Activated CD4-positive, alpha-beta T cell treated with anti-CD3 and anti-CD28 coated beads, Interleukin-2, amount 10 ng/mL, durations not matched to agents 24 days and 14 days (primary cell): ENCODE results near the gene MIA. TPM values are rescaled to one million over a fixed set of nuclear protein-coding genes. Genes with fewer than 3 reads are reported as not detected.

Experiments
- DNase-seq: peaks from one replicate; pipeline ENCODE4 v3.0.0; 2022
- H3K27ac Mint-ChIP-seq: one replicate; pipeline ENCODE4 v1.8.0; 2022; ENCODE audit warnings: mild to moderate bottlenecking, mixed read lengths
- H3K27me3 Mint-ChIP-seq: one replicate; pipeline ENCODE4 v1.8.0; 2022; ENCODE audit warnings: mixed read lengths
- H3K36me3 Mint-ChIP-seq: one replicate; pipeline ENCODE4 v1.8.0; 2022; ENCODE audit warnings: low read depth, mild to moderate bottlenecking, mixed read lengths
- H3K4me1 Mint-ChIP-seq: one replicate; pipeline ENCODE4 v1.8.0; 2021; ENCODE audit warnings: mixed read lengths
- H3K4me3 Mint-ChIP-seq: one replicate; pipeline ENCODE4 v1.8.0; 2022; ENCODE audit warnings: mild to moderate bottlenecking, moderate library complexity, mixed read lengths
- H3K9me3 Mint-ChIP-seq: one replicate; pipeline ENCODE4 v1.8.0; 2021; ENCODE audit warnings: mixed read lengths
- intact Hi-C: fragments of 100-400 bp; cut with micrococcal nuclease; formaldehyde crosslinking; loops from one replicate; pipeline ENCODE4 v1.15.1; 2023
- total RNA-seq: library from RNA; stranded (reverse); gene quantifications from 2 replicates; pipeline ENCODE4 v1.2.3, GENCODE V29; 2022

MIA gene
- total RNA-seq, 1 donor from 2014 or later = 0.56 TPM

GRCh38 chr19:40742477-40742876 is 32.8 kb upstream of the MIA start:
- Mint-ChIP-seq H3K27ac (no peak overlapping the region), H3K9me3 (no peaks in the 10 kb centered on the region), H3K36me3 (peaks cover 6% of the 10 kb centered on the region), H3K4me3 (no peak overlapping the region), H3K4me1 (no peaks in the 10 kb centered on the region), H3K27me3 (no peaks in the 10 kb centered on the region)
- no peak for DNase-seq
- intact Hi-C loops = no loop called here

GRCh38 chr19:40742886-40743285 is 32.4 kb upstream of the MIA start:
- intact Hi-C loops = no loop called here
- no peak overlapping the region for H3K27ac Mint-ChIP-seq
- no peaks in the 10 kb centered on the region for H3K4me1 Mint-ChIP-seq
- no peak overlapping the region for H3K4me3 Mint-ChIP-seq
- peaks cover 4% of the 10 kb centered on the region for H3K36me3 Mint-ChIP-seq
- no peaks in the 10 kb centered on the region for H3K9me3 Mint-ChIP-seq
- DNase-seq = no peak
- H3K27me3 Mint-ChIP-seq = no peaks in the 10 kb centered on the region

DNA sequence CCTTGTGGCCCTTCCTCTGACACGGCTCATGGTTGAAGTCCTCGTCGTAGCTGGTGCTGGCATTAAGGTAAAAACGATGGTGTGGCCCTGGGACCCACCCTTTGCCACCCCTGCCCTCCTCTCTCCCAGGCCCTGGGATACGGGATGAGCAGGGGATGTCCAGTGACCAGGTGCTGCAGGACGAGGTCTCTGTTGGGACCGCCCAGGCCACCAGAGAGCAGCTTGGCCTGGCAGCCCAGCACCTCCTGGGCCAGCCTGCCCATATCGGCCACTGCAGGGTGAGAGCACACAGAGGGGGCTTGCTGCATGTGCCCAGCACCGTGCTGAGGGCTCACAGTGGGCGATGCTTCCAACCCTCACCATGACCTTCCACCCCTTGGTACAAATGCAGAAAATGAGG is 31.4 kb upstream of the MIA start:
- no peak overlapping the region for H3K27ac Mint-ChIP-seq
- peaks cover 2% of the 10 kb centered on the region for H3K36me3 Mint-ChIP-seq
- no peak overlapping the region for H3K4me3 Mint-ChIP-seq
- H3K4me1 Mint-ChIP-seq = peaks cover 5% of the 10 kb centered on the region
- intact Hi-C loops = no loop called here
- H3K27me3 Mint-ChIP-seq = no peaks in the 10 kb centered on the region
- H3K9me3 Mint-ChIP-seq = no peaks in the 10 kb centered on the region
- DNase-seq = no peak

DNA sequence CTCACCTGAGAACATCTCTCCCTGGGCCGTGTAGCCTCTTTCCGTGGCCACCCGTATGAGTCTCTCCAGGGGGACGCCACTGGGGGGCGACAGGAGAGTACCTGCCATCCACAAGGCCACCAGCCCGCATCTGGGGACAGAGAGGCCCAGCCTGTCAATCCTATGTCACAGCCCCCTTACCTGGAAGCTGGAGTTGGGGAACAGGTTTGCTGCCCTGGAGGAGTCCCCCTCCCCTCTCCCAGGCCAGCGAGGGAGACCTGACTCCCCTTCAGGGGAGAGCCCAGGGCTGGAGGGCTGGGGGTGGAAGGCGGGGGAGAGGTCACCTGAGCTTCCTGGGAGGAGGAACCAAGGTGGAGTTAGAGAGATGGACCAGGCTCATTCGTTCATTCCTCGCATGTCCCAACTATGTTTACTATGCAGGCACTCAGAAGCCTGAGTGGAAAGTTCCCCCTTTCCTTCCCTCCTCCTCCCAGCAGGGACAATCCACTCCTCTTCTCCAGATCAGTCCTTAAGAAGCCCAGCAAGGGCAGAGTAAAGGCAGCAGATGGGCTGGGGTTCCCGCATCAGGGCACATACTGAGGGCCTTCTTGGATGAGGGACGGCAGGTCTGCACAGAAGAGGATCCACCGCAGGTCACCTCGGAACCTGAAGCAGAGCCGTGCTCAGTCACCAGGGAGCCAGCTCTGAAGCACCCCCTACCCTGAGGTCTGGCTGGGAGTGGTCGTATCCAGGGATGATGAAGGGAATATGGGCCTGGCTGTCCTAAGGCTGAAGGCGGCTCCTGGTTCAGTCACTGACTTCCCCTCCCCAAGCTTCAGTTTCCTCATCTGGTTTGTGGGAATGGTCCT is 30.5 kb upstream of the MIA start:
- Mint-ChIP-seq H3K27me3 (no peaks in the 10 kb centered on the region), H3K4me3 (no peak overlapping the region), H3K27ac (no peak overlapping the region), H3K36me3 (no peaks in the 10 kb centered on the region), H3K9me3 (no peaks in the 10 kb centered on the region), H3K4me1 (peaks cover 13% of the 10 kb centered on the region)
- intact Hi-C loops = no loop called here
- DNase-seq = peak; percentile 65

GRCh38 chr19:40745402-40745780 is 29.9 kb upstream of the MIA start:
- intact Hi-C loops = no loop called here
- Mint-ChIP-seq H3K4me3 (no peak overlapping the region), H3K36me3 (peaks cover 1% of the 10 kb centered on the region), H3K4me1 (peaks cover 19% of the 10 kb centered on the region), H3K27ac (no peak overlapping the region), H3K9me3 (no peaks in the 10 kb centered on the region), H3K27me3 (no peaks in the 10 kb centered on the region)
- DNase-seq = no peak

GRCh38 chr19:40747536-40747935 is 27.8 kb upstream of the MIA start:
- intact Hi-C loops = no loop called here
- no peak overlapping the region for H3K27ac Mint-ChIP-seq
- H3K9me3 Mint-ChIP-seq = no peaks in the 10 kb centered on the region
- no peaks in the 10 kb centered on the region for H3K27me3 Mint-ChIP-seq
- no peak for DNase-seq
- no peak overlapping the region for H3K4me3 Mint-ChIP-seq
- peaks cover 19% of the 10 kb centered on the region for H3K36me3 Mint-ChIP-seq
- peaks cover 24% of the 10 kb centered on the region for H3K4me1 Mint-ChIP-seq

DNA sequence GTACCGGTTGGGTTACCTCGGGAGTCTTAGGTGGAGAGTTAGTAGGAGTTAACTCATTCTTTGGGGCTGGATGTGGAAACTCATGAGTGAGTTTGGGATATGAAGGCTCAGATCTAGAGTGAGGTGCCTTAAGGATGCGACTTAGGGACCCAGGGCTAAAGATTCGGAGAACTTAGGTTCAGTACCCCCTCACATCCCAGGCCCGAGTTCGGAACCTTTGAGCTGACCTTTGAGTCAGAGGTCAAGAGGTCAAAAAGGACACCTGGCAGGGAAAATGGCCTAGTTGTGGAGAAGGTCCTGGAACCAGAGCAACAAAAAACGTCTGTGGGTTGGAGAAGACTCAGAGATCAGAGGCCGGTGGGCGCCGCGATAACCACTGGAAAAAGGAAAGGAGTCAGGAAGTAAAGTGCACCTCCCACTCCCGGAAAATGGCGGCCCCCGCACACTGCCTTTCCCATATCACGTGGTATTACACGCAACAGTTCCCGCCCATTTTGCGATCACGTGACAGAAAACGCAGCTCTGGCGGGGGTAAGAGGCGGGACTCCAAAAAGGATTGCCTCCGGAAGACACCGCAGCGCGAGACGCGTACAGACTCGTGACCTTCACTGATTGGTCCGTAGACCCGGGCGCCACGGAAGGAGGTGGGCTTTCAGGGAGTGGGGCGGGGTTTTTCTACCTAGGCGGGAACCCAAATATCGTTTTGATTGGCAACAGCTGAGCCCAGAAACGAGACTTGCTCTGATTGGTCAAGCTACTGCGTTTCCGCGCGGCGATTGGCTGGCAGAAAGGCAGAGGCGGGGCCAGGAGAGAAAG is 25.1 kb upstream of the MIA start, which contains the start of gene ACTMAP:
Gene ACTMAP (minus strand): TSS at position 420 of the 816 bp plus-strand sequence. CDS start 674 bp downstream, outside the sequence.
- DNase-seq = peak; percentile 100
- H3K4me1 Mint-ChIP-seq = peaks cover 37% of the 10 kb centered on the region
- H3K27me3 Mint-ChIP-seq = no peaks in the 10 kb centered on the region
- no peaks in the 10 kb centered on the region for H3K9me3 Mint-ChIP-seq
- H3K36me3 Mint-ChIP-seq = peaks cover 34% of the 10 kb centered on the region
- intact Hi-C loops = loop anchor here (1.0 to 10.0 kb wide), 7 partner anchors 34 to 513 kb away; partner anchors contain the start of genes COQ8B, EGLN2 and SERTAD3
- peak within 1 kb of the TSS; percentile 92 for H3K4me3 Mint-ChIP-seq
- peak within 1 kb of the TSS; percentile 100 for H3K27ac Mint-ChIP-seq

DNA sequence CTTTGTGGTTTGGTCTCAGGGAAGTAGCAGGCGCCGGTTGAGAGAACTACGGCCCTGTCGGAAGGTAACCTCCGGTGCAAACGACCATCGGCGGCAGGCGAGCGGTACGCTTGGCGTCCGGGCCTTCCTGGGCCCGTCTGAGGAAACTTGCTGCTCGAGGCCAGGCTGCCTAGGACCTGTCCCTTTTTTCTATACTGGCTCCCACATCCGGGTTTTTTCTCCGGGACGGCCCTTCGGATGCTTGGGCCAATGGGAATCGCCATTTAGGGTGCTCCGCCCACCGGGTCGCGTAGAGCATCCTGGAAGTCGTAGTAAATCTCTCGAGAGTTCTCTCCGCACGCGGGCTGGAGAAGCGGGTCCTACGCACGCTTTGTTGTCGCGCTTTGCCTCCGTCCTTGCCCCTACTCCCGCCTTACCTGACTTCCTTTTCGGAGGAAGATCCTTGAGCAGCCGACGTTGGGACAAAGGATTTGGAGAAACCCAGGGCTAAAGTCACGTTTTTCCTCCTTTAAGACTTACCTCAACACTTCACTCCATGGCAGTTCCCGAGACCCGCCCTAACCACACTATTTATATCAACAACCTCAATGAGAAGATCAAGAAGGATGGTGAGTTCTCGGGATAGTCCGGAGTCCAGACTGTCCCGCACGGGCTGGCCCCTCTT is 24.3 kb upstream of the MIA start, which contains the start of gene SNRPA:
Gene SNRPA (plus strand): TSS at position 330 of the 664 bp plus-strand sequence. CDS start 206 bp downstream, at position 536.
- intact Hi-C loops = loop anchor here (1.0 to 10.0 kb wide), 9 partner anchors 26 to 512 kb away; partner anchors contain the start of genes COQ8B, EGLN2 and SERTAD3
- Mint-ChIP-seq H3K4me3 (peak within 1 kb of the TSS; percentile 92), H3K9me3 (no peaks in the 10 kb centered on the region), H3K27ac (peak within 1 kb of the TSS; percentile 100), H3K36me3 (peaks cover 39% of the 10 kb centered on the region), H3K27me3 (no peaks in the 10 kb centered on the region), H3K4me1 (peaks cover 42% of the 10 kb centered on the region)
- DNase-seq = peak; percentile 99

DNA sequence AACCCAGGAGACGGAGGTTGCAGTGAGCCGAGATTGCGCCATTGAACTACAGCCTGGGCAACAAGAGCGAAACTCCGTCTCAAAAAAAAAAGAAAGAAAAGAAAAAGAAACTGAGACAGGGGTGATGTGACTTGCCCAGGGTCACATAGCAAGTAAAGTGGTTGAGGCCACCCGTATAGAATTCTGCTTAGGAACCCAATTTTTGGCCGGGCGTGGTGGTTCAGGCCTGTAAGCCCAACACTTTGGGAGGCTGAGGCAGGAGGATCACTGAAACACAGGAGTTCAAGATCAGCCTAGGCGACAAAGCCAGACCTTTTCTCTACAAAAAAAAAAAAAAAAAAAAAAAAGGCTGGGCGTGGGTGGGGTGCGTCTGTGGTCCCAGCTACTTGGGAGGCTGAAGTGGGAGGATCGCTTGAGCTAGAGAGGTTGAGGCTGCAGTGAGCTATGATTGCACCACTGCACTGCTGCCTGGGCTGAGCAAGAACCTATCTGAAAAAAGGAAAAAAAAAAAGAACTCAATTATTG is 23.0 kb upstream of the MIA start:
- intact Hi-C loops = loop anchor here (5.0 to 10.0 kb wide), 2 partner anchors 88 to 310 kb away; partner anchors contain the start of gene SERTAD3
- H3K27ac Mint-ChIP-seq = peak overlapping the region; percentile 100
- H3K36me3 Mint-ChIP-seq = peaks cover 49% of the 10 kb centered on the region
- H3K27me3 Mint-ChIP-seq = no peaks in the 10 kb centered on the region
- peak overlapping the region; percentile 92 for H3K4me3 Mint-ChIP-seq
- H3K4me1 Mint-ChIP-seq = peaks cover 49% of the 10 kb centered on the region
- no peak for DNase-seq
- no peaks in the 10 kb centered on the region for H3K9me3 Mint-ChIP-seq

- Mint-ChIP-seq H3K36me3 (peaks cover 65% of the 10 kb centered on the region), H3K4me1 (peaks cover 44% of the 10 kb centered on the region), H3K27me3 (no peaks in the 10 kb centered on the region), H3K4me3 (peak overlapping the region; percentile 87), H3K27ac (peak overlapping the region; percentile 97), H3K9me3 (no peaks in the 10 kb centered on the region)
- intact Hi-C loops = loop anchor here (1.0 to 10.0 kb wide), 3 partner anchors 23 to 312 kb away; partner anchors contain the start of gene SERTAD3
- peak; percentile 76 for DNase-seq
Measured at GRCh38 chr19:40754611-40755247, 20.6 kb upstream of the MIA start.

GRCh38 chr19:40755248-40755624 is 20.1 kb upstream of the MIA start:
- peak overlapping the region; percentile 87 for H3K4me3 Mint-ChIP-seq
- H3K9me3 Mint-ChIP-seq = no peaks in the 10 kb centered on the region
- intact Hi-C loops = loop anchor here (1.0 to 10.0 kb wide), 2 partner anchors 22 to 90 kb away; no protein-coding TSS in a partner anchor
- DNase-seq = no peak
- H3K4me1 Mint-ChIP-seq = peaks cover 39% of the 10 kb centered on the region
- peak overlapping the region; percentile 69 for H3K27ac Mint-ChIP-seq
- H3K27me3 Mint-ChIP-seq = no peaks in the 10 kb centered on the region
- peaks cover 69% of the 10 kb centered on the region for H3K36me3 Mint-ChIP-seq

DNA sequence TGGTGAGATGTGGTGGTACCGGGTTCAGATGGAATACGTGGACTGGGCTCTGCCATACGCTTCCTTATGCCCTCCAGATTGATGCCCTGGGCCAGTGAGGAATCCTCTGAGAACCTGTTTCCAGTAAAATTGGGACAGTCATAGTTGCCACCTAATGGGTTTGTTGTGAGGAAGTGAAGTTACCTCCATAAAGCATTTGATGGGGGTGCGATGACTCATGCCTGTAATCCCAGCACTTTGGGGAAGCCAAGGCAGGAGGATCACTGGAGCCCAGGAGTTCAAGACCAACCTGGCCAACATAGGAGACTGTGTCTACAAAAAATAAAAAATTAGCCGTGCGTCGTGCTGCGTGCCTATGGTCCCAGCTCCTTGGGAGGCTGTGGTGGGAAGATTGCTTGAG is 19.5 kb upstream of the MIA start:
- intact Hi-C loops = loop anchor here (1.0 to 10.0 kb wide), 3 partner anchors 22 to 91 kb away; no protein-coding TSS in a partner anchor

More for the DNA sequence above, 19.5 kb upstream of the MIA start:
- peaks cover 72% of the 10 kb centered on the region for H3K36me3 Mint-ChIP-seq
- DNase-seq = no peak
- peaks cover 38% of the 10 kb centered on the region for H3K4me1 Mint-ChIP-seq
- no peaks in the 10 kb centered on the region for H3K9me3 Mint-ChIP-seq
- H3K4me3 Mint-ChIP-seq = peak overlapping the region; percentile 87
- H3K27ac Mint-ChIP-seq = peak overlapping the region; percentile 69
- no peaks in the 10 kb centered on the region for H3K27me3 Mint-ChIP-seq
